ENCODE data around the gene DAD1.

The DAD1 gene

GRCh38 chr14:22524115-22524783, 64.8 kb downstream of the DAD1 start:
- no peak overlapping the region for H3K4me3 ChIP-seq (ENCODE audit: low read depth, low read length)
- no peak for TF ChIP-seq CTCF (IDR thresholded peaks at IDR 0.05; ENCODE audit: borderline replicate concordance, insufficient read depth, low read depth, low read length)

- H3K4me3 ChIP-seq (ENCODE audit: low read depth, low read length), result no peak overlapping the region
- TF ChIP-seq CTCF (IDR thresholded peaks at IDR 0.05; ENCODE audit: borderline replicate concordance, insufficient read depth, low read depth, low read length), result no peak
Measured at GRCh38 chr14:22523283-22523682, 65.7 kb downstream of the DAD1 start.

GRCh38 chr14:22522466-22522957, 66.5 kb downstream of the DAD1 start:
- TF ChIP-seq CTCF (IDR thresholded peaks at IDR 0.05; ENCODE audit: borderline replicate concordance, insufficient read depth, low read depth, low read length), result no peak
- H3K4me3 ChIP-seq (ENCODE audit: low read depth, low read length), result no peak overlapping the region

GRCh38 chr14:22521449-22522239, 67.4 kb downstream of the DAD1 start:
- H3K4me3 ChIP-seq (ENCODE audit: low read depth, low read length), result no peak overlapping the region
- TF ChIP-seq CTCF (IDR thresholded peaks at IDR 0.05; ENCODE audit: borderline replicate concordance, insufficient read depth, low read depth, low read length), result no peak

GRCh38 chr14:22520796-22521195, 68.2 kb downstream of the DAD1 start:
- H3K4me3 ChIP-seq (ENCODE audit: low read depth, low read length), result no peak overlapping the region

GRCh38 chr14:22519877-22520685, 68.9 kb downstream of the DAD1 start:
- no peak for TF ChIP-seq CTCF (IDR thresholded peaks at IDR 0.05; ENCODE audit: borderline replicate concordance, insufficient read depth, low read depth, low read length)
- no peak overlapping the region for H3K4me3 ChIP-seq (ENCODE audit: low read depth, low read length)

More at GRCh38 chr14:22520796-22521195, 68.2 kb downstream of the DAD1 start:
- TF ChIP-seq CTCF (IDR thresholded peaks at IDR 0.05; ENCODE audit: borderline replicate concordance, insufficient read depth, low read depth, low read length), result no peak

Data from GM12875 (cell line).